Left kidney (tissue), 2 donors: ENCODE results near the gene IFIT5. TPM values are rescaled to one million over a fixed set of nuclear protein-coding genes. Genes with fewer than 3 reads are reported as not detected.
"Not testable (repeated sequence)": the region's sequence is repeated elsewhere in the genome, so short reads cannot be mapped to it uniquely, and the experiment has no call there.

Experiments
- DNase-seq: peaks from one replicate; pipeline ENCODE4 v3.0.0-alpha.2; 2013
- polyA plus RNA-seq: library from polyadenylated mRNA; unstranded; fragments of 120-200 nt; gene quantifications from one replicate; pipeline ENCODE4 v1.2.1, GENCODE V29; 2013; ENCODE audit not compliant: insufficient read length

IFIT5 gene
- polyA plus RNA-seq, 1 donor: 16.1 TPM

- peak; percentile 88 for DNase-seq
Observed at GRCh38 chr10:89391907-89392756, 22.2 kb upstream of the IFIT5 start, which contains the start of gene IFIT1. Gene IFIT1, plus strand, starts transcription at chr10:89392623. Its CDS starts 90 bp downstream, at chr10:89392713.

GRCh38 chr10:89392974-89393373, 21.4 kb upstream of the IFIT5 start:
- peak; percentile 19 for DNase-seq

- DNase-seq: no peak
Observed at GRCh38 chr10:89393898-89394297, 20.5 kb upstream of the IFIT5 start.

GRCh38 chr10:89395141-89395540, 19.2 kb upstream of the IFIT5 start:
- no peak for DNase-seq

- DNase-seq: no peak
Observed at GRCh38 chr10:89398003-89398749, 16.2 kb upstream of the IFIT5 start.

GRCh38 chr10:89399956-89400355, 14.4 kb upstream of the IFIT5 start:
- DNase-seq: no peak

GRCh38 chr10:89403043-89403442, 11.3 kb upstream of the IFIT5 start:
- DNase-seq: no peak

GRCh38 chr10:89404104-89405047, 10.0 kb upstream of the IFIT5 start:
- no peak for DNase-seq

- DNase-seq: not testable (repeated sequence)
Observed at GRCh38 chr10:89406178-89406577, 8.2 kb upstream of the IFIT5 start.

- not testable (repeated sequence) for DNase-seq
Observed at GRCh38 chr10:89407792-89408191, 6.6 kb upstream of the IFIT5 start.

GRCh38 chr10:89409282-89409681, 5.1 kb upstream of the IFIT5 start:
- not testable (repeated sequence) for DNase-seq

- DNase-seq: not testable (repeated sequence)
Observed at GRCh38 chr10:89410551-89410950, 3.8 kb upstream of the IFIT5 start.

GRCh38 chr10:89411135-89411534, 3.2 kb upstream of the IFIT5 start:
- DNase-seq: not testable (repeated sequence)

- not testable (repeated sequence) for DNase-seq
Observed at GRCh38 chr10:89412276-89412675, 2.1 kb upstream of the IFIT5 start.

GRCh38 chr10:89413398-89413912, 913 bp upstream of the IFIT5 start:
- DNase-seq: no peak

- no peak for DNase-seq
Observed at GRCh38 chr10:89414879-89415821, 782 bp downstream of the IFIT5 start.

- DNase-seq: no peak
Observed at GRCh38 chr10:89416465-89416864, 2.1 kb downstream of the IFIT5 start.

- DNase-seq: no peak
Observed at GRCh38 chr10:89419548-89419947, 5.2 kb downstream of the IFIT5 start.

- no peak for DNase-seq
Observed at GRCh38 chr10:89421018-89421476, 6.7 kb downstream of the IFIT5 start.

- DNase-seq: peak; percentile 18
Observed at GRCh38 chr10:89425000-89425399, 10.6 kb downstream of the IFIT5 start.
